ENCODE measurements around the gene RBM33.

DNA sequence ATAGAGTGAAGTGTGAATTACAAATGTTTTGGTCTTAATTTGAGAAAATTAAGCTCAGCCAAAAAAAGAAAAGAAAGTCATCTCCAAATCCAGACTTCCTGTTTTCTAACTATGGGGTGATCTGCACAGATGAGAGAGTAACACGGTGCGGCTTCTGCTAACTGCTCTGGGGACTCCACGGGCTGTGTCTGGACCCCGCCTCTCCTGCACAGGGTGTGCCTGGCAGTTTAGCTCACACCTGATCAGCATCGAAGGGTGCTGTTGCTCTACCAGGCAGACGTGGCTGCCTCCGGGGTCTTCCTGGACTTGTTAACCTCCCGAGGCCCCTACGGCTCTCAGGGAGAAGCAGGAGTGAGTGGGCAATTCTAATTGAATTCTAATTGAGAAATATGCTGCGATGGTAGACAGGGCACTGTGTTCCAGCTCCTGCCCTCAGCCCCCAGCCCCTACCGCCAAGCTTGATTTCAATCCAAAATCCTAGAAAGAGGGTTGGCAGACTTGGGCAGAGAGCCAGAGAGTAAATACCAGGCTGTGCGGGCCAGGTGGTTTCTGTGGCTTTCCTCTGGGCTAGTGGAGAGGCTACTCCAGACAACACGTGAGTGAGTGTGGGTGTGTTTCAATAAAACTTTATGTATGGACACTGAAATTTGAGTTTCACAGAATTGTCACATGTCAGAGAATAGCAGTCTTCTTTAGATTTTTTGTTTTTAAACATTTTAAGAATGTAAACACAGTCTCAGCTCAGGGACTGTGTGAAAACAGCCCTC is 154.4 kb downstream of the RBM33 start:
- TF ChIP-seq, protein P1, sequence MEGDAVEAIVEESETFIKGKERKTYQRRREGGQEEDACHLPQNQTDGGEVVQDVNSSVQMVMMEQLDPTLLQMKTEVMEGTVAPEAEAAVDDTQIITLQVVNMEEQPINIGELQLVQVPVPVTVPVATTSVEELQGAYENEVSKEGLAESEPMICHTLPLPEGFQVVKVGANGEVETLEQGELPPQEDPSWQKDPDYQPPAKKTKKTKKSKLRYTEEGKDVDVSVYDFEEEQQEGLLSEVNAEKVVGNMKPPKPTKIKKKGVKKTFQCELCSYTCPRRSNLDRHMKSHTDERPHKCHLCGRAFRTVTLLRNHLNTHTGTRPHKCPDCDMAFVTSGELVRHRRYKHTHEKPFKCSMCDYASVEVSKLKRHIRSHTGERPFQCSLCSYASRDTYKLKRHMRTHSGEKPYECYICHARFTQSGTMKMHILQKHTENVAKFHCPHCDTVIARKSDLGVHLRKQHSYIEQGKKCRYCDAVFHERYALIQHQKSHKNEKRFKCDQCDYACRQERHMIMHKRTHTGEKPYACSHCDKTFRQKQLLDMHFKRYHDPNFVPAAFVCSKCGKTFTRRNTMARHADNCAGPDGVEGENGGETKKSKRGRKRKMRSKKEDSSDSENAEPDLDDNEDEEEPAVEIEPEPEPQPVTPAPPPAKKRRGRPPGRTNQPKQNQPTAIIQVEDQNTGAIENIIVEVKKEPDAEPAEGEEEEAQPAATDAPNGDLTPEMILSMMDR (IDR thresholded peaks at IDR 0.05) = no peak
- TF ChIP-seq POLR2A (IDR thresholded peaks at IDR 0.05) = no peak
